ENCODE measurements around the gene AFF1.

DNA sequence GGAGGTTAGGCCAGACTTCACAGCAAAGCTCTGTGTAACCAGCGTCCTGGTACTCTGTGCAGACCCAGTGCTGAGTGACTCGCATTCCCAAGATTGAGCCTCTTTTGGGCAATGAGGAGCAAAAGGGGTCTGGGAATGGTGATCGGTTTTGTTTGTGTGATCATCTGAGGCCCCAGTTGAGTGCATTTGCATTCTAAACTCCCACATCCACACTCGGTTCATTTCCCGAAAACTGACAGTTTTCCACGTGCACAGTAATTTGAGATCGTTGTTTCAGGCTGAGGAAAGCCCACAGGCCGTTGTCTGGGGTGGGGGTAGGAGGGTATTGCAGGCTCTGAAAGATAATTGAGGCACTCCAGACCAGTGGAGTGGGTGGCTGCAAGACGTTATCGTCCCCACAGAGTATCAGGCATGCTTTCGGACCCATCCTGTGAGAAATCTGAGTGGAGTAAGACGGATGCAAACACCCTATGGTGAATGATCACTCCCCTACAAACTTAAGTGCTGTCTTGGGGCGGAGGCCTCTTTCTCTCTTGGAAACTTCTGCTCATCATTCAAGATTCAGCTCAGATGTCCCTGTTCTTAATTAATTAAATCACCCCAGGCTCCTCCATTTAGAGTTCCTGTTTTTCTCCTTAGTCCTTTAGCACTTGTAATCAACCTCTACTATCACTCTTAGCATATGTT, 96.1 kb downstream of the AFF1 start:
- TF ChIP-seq, protein P1, sequence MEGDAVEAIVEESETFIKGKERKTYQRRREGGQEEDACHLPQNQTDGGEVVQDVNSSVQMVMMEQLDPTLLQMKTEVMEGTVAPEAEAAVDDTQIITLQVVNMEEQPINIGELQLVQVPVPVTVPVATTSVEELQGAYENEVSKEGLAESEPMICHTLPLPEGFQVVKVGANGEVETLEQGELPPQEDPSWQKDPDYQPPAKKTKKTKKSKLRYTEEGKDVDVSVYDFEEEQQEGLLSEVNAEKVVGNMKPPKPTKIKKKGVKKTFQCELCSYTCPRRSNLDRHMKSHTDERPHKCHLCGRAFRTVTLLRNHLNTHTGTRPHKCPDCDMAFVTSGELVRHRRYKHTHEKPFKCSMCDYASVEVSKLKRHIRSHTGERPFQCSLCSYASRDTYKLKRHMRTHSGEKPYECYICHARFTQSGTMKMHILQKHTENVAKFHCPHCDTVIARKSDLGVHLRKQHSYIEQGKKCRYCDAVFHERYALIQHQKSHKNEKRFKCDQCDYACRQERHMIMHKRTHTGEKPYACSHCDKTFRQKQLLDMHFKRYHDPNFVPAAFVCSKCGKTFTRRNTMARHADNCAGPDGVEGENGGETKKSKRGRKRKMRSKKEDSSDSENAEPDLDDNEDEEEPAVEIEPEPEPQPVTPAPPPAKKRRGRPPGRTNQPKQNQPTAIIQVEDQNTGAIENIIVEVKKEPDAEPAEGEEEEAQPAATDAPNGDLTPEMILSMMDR (IDR thresholded peaks at IDR 0.05), result no peak
- no peak for TF ChIP-seq POLR2A (IDR thresholded peaks at IDR 0.05)
